Mesenchymal stem cell (in vitro differentiated cells and primary cell): ENCODE data around the gene XIRP2.

Experiments used
- DNase-seq: peaks from one replicate; pipeline ENCODE4 v3.0.0-alpha.2; 2013
- H2AFZ ChIP-seq: one replicate; pipeline ENCODE4 v1.6.1; 2013; ENCODE audit warnings: low read depth, mild to moderate bottlenecking, control low read depth, inconsistent platforms, low read length, moderate library complexity
- H2AK5ac ChIP-seq: 2 replicates; pipeline ENCODE4 v1.6.1; 2013; ENCODE audit warnings: low read length, moderate library complexity, mild to moderate bottlenecking, inconsistent platforms; ENCODE audit not compliant: severe bottlenecking
- H2BK120ac ChIP-seq: one replicate; pipeline ENCODE4 v1.6.1; 2013; ENCODE audit warnings: low read depth, mild to moderate bottlenecking, inconsistent platforms, low read length, moderate library complexity
- H2BK12ac ChIP-seq, 2 experiments: one replicate each; pipeline ENCODE4 v1.6.1; 2013; ENCODE audit warnings: inconsistent platforms in 2 of 2, low read length in 2 of 2, mild to moderate bottlenecking in 2 of 2, moderate library complexity in 2 of 2, control low read depth in 1 of 2
- H2BK15ac ChIP-seq: one replicate; pipeline ENCODE4 v1.6.1; 2013; ENCODE audit warnings: mild to moderate bottlenecking, low read depth, inconsistent platforms; ENCODE audit not compliant: poor library complexity, severe bottlenecking
- H2BK5ac ChIP-seq: 2 replicates; pipeline ENCODE4 v1.6.1; 2013; ENCODE audit warnings: low read depth, mild to moderate bottlenecking, low read length, control low read depth, inconsistent platforms; ENCODE audit not compliant: poor library complexity, severe bottlenecking
- H3K14ac ChIP-seq, 2 experiments: one replicate each; pipeline ENCODE4 v1.6.1; 2013; ENCODE audit warnings: inconsistent platforms in 2 of 2, low read length in 2 of 2, control low read depth in 1 of 2, mild to moderate bottlenecking in 1 of 2, moderate library complexity in 1 of 2
- H3K18ac ChIP-seq, 2 experiments: one replicate each; pipeline ENCODE4 v1.6.1; 2013; ENCODE audit warnings: inconsistent platforms in 2 of 2, low read length in 2 of 2, control low read depth in 1 of 2, low read depth in 1 of 2, mild to moderate bottlenecking in 1 of 2
- H3K23ac ChIP-seq, 2 experiments: one replicate each; pipeline ENCODE4 v1.6.1; 2013; ENCODE audit warnings: inconsistent platforms in 2 of 2, low read length in 2 of 2, mild to moderate bottlenecking in 2 of 2, moderate library complexity in 2 of 2, control low read depth in 1 of 2
- H3K27ac ChIP-seq: 2 replicates; pipeline ENCODE4 v1.5.1; 2013; ENCODE audit warnings: mild to moderate bottlenecking, moderate library complexity, low read length, control low read depth, inconsistent platforms; ENCODE audit not compliant: poor library complexity, severe bottlenecking
- H3K27me3 ChIP-seq, 2 experiments: 2 replicates each; pipeline versions ENCODE4 v1.6.1 to v1.7.0; 2013; ENCODE audit warnings: low read length in 2 of 2, mild to moderate bottlenecking in 2 of 2, moderate library complexity in 2 of 2, control low read depth in 1 of 2, inconsistent platforms in 1 of 2; ENCODE audit not compliant: control insufficient read depth in 1 of 2, insufficient read depth in 1 of 2
- H3K36me3 ChIP-seq, 2 experiments: 2 replicates each; pipeline versions ENCODE4 v1.6.1 to v1.7.0; 2013; ENCODE audit warnings: low read length in 2 of 2, control low read depth in 1 of 2, inconsistent platforms in 1 of 2, low read depth in 1 of 2, mild to moderate bottlenecking in 1 of 2; ENCODE audit not compliant: insufficient read depth in 2 of 2, control insufficient read depth in 1 of 2
- H3K4ac ChIP-seq, 2 experiments: one replicate each; pipeline ENCODE4 v1.6.1; 2013; ENCODE audit warnings: inconsistent platforms in 2 of 2, low read length in 2 of 2, mild to moderate bottlenecking in 2 of 2, moderate library complexity in 2 of 2, control low read depth in 1 of 2, low read depth in 1 of 2
- H3K4me1 ChIP-seq: 2 replicates; pipeline ENCODE4 v1.6.1; 2013; ENCODE audit warnings: low read depth, low read length, control low read depth; ENCODE audit not compliant: control insufficient read depth, insufficient read depth
- H3K4me2 ChIP-seq: 2 replicates; pipeline ENCODE4 v1.6.1; 2013; ENCODE audit warnings: low read length, mild to moderate bottlenecking, inconsistent platforms; ENCODE audit not compliant: poor library complexity, severe bottlenecking
- H3K4me3 ChIP-seq, 2 experiments: 2 replicates each; pipeline versions ENCODE4 v1.5.1 to v1.7.0; 2013; ENCODE audit warnings: low read length in 2 of 2, mild to moderate bottlenecking in 2 of 2, control low read depth in 1 of 2, low read depth in 1 of 2; ENCODE audit not compliant: insufficient read depth in 1 of 2
- H3K79me1 ChIP-seq: replicated peaks from 2 replicates; pipeline ENCODE4 v1.6.1; 2013; ENCODE audit warnings: mild to moderate bottlenecking, control low read depth, low read length, inconsistent platforms; ENCODE audit not compliant: poor library complexity, severe bottlenecking
- H3K9ac ChIP-seq: 2 replicates; pipeline ENCODE4 v1.7.0; 2013; ENCODE audit warnings: mild to moderate bottlenecking, low read length, moderate library complexity
- H3K9me3 ChIP-seq: 2 replicates; pipeline ENCODE4 v1.7.0; 2013; ENCODE audit warnings: mild to moderate bottlenecking, low read length; ENCODE audit not compliant: control insufficient read depth
- H4K8ac ChIP-seq: one replicate; pipeline ENCODE4 v1.6.1; 2013; ENCODE audit warnings: inconsistent platforms, mild to moderate bottlenecking, low read length, moderate library complexity
- H4K91ac ChIP-seq: one replicate; pipeline ENCODE4 v1.6.1; 2013; ENCODE audit warnings: mild to moderate bottlenecking, low read length, inconsistent platforms
- WGBS: methylation state at CpG from one replicate; pipeline ENCODE4 v1.1.7; 2013; ENCODE audit warnings: mixed read lengths; 5-methylcytosine and 5-hydroxymethylcytosine counted together

The XIRP2 gene

GRCh38 chr2:167013227-167013626, 124.9 kb downstream of the XIRP2 start:
- H3K4ac ChIP-seq, result no peak overlapping the region
- no peak overlapping the region for H3K4me3 ChIP-seq
- H3K27me3 ChIP-seq, result no peaks in the 10 kb centered on the region
- H3K4me2 ChIP-seq, result no peak overlapping the region
- H3K9ac ChIP-seq, result no peak overlapping the region
- H3K36me3 ChIP-seq, result no peaks in the 10 kb centered on the region
- no peak overlapping the region for H2BK12ac ChIP-seq
- no peak overlapping the region for H2AFZ ChIP-seq
- H2BK120ac ChIP-seq, result no peak overlapping the region
- no peaks in the 10 kb centered on the region for H3K4me1 ChIP-seq
- no peak overlapping the region for H2BK15ac ChIP-seq
- H3K23ac ChIP-seq, result no peak overlapping the region
- no peak overlapping the region for H4K91ac ChIP-seq
- H3K27ac ChIP-seq, result no peak overlapping the region
- H2BK5ac ChIP-seq, result no peak overlapping the region
- no peaks in the 10 kb centered on the region for H3K79me1 ChIP-seq
- WGBS, result no CpG with 5 or more reads among the region's 1 CpG
- H3K18ac ChIP-seq, result no peak overlapping the region
- no peak overlapping the region for H4K8ac ChIP-seq
- no peak overlapping the region for H3K14ac ChIP-seq
- H2AK5ac ChIP-seq, result no peak overlapping the region
- DNase-seq, result peak; percentile 35
- peaks cover 5% of the 10 kb centered on the region for H3K9me3 ChIP-seq

- Histone ChIP-seq H3K4me3 (no peak overlapping the region), H3K18ac (no peak overlapping the region), H4K91ac (no peak overlapping the region), H3K9me3 (peaks cover 7% of the 10 kb centered on the region), H3K79me1 (no peaks in the 10 kb centered on the region), H3K4me1 (no peaks in the 10 kb centered on the region), H2AFZ (no peak overlapping the region), H3K27me3 (no peaks in the 10 kb centered on the region), H3K36me3 (no peaks in the 10 kb centered on the region), H2AK5ac (no peak overlapping the region), H3K27ac (no peak overlapping the region), H3K23ac (no peak overlapping the region), H2BK5ac (no peak overlapping the region), H3K4ac (no peak overlapping the region), H3K14ac (no peak overlapping the region), H2BK12ac (no peak overlapping the region), H4K8ac (no peak overlapping the region), H3K9ac (no peak overlapping the region), H3K4me2 (no peak overlapping the region), H2BK120ac (no peak overlapping the region), H2BK15ac (no peak overlapping the region)
- DNase-seq, result no peak
- 92% methylated on average over 3 of the region's 3 CpGs for WGBS
Measured at GRCh38 chr2:167015806-167016205, 127.5 kb downstream of the XIRP2 start.

GRCh38 chr2:167017021-167017420, 128.7 kb downstream of the XIRP2 start:
- no peak for DNase-seq
- no peaks in the 10 kb centered on the region for H3K27me3 ChIP-seq
- H4K91ac ChIP-seq, result no peak overlapping the region
- no peak overlapping the region for H3K4me3 ChIP-seq
- no peak overlapping the region for H3K4ac ChIP-seq
- H2BK5ac ChIP-seq, result no peak overlapping the region
- no peak overlapping the region for H3K14ac ChIP-seq
- no peak overlapping the region for H3K18ac ChIP-seq
- H2BK15ac ChIP-seq, result no peak overlapping the region
- H3K4me1 ChIP-seq, result no peaks in the 10 kb centered on the region
- H2AK5ac ChIP-seq, result no peak overlapping the region
- H3K9me3 ChIP-seq, result peaks cover 7% of the 10 kb centered on the region
- H3K23ac ChIP-seq, result no peak overlapping the region
- no peaks in the 10 kb centered on the region for H3K36me3 ChIP-seq
- no peaks in the 10 kb centered on the region for H3K79me1 ChIP-seq
- no peak overlapping the region for H2BK120ac ChIP-seq
- no peak overlapping the region for H2BK12ac ChIP-seq
- no peak overlapping the region for H2AFZ ChIP-seq
- WGBS, result 90% methylated on average over 1 of the region's 1 CpG
- no peak overlapping the region for H3K4me2 ChIP-seq
- H3K9ac ChIP-seq, result no peak overlapping the region
- H4K8ac ChIP-seq, result no peak overlapping the region
- H3K27ac ChIP-seq, result no peak overlapping the region

GRCh38 chr2:167018590-167018989, 130.3 kb downstream of the XIRP2 start:
- Histone ChIP-seq H3K4me2 (no peak overlapping the region), H3K9ac (no peak overlapping the region), H2BK12ac (no peak overlapping the region), H3K18ac (no peak overlapping the region), H3K36me3 (no peaks in the 10 kb centered on the region), H2BK120ac (no peak overlapping the region), H3K27me3 (no peaks in the 10 kb centered on the region), H3K4ac (no peak overlapping the region), H3K79me1 (no peaks in the 10 kb centered on the region), H3K14ac (no peak overlapping the region), H4K91ac (no peak overlapping the region), H2AFZ (no peak overlapping the region), H2AK5ac (no peak overlapping the region), H3K4me1 (no peaks in the 10 kb centered on the region), H3K27ac (no peak overlapping the region), H2BK15ac (no peak overlapping the region), H2BK5ac (no peak overlapping the region), H3K23ac (no peak overlapping the region), H3K9me3 (peaks cover 7% of the 10 kb centered on the region), H3K4me3 (no peak overlapping the region), H4K8ac (no peak overlapping the region)
- WGBS, result 100% methylated on average over 2 of the region's 2 CpGs
- no peak for DNase-seq
